ENCODE results near the gene ZC3H7B.

- TF ChIP-seq CTCF (IDR thresholded peaks at IDR 0.05) (no peak), POLR2A (IDR thresholded peaks at IDR 0.05) (no peak)
These were observed 106.1 kb downstream of the ZC3H7B start for GRCh38 chr22:41407433-41407832.
